Astrocyte (in vitro differentiated cells and primary cell): ENCODE results near the gene LRCH2.

Experiments used
- EZH2 ChIP-seq: IDR thresholded peaks from 2 replicates; pipeline ENCODE4 v1.6.1; 2012; ENCODE audit warnings: mild to moderate bottlenecking, low read length, inconsistent platforms; ENCODE audit not compliant: insufficient read depth
- TF ChIP-seq, protein P1 (sequence below): IDR thresholded peaks from 2 replicates; pipeline ENCODE4 v1.5.1; 2011; ENCODE audit warnings: low read depth, mild to moderate bottlenecking, inconsistent platforms, low read length, moderate library complexity; ENCODE audit not compliant: insufficient read depth

GRCh38 chrX:115237056-115237455 lies 3.2 kb upstream of the LRCH2 start:
- TF ChIP-seq, protein P1, sequence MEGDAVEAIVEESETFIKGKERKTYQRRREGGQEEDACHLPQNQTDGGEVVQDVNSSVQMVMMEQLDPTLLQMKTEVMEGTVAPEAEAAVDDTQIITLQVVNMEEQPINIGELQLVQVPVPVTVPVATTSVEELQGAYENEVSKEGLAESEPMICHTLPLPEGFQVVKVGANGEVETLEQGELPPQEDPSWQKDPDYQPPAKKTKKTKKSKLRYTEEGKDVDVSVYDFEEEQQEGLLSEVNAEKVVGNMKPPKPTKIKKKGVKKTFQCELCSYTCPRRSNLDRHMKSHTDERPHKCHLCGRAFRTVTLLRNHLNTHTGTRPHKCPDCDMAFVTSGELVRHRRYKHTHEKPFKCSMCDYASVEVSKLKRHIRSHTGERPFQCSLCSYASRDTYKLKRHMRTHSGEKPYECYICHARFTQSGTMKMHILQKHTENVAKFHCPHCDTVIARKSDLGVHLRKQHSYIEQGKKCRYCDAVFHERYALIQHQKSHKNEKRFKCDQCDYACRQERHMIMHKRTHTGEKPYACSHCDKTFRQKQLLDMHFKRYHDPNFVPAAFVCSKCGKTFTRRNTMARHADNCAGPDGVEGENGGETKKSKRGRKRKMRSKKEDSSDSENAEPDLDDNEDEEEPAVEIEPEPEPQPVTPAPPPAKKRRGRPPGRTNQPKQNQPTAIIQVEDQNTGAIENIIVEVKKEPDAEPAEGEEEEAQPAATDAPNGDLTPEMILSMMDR, result no peak
- TF ChIP-seq EZH2, result no peak
